ENCODE measurements around the gene OGFOD3. TPM values are rescaled to one million over a fixed set of nuclear protein-coding genes. Genes with fewer than 3 reads are reported as not detected.
"Not testable (repeated sequence)": the region's sequence is repeated elsewhere in the genome, so short reads cannot be mapped to it uniquely, and the experiment has no call there.

OGFOD3 gene
- total RNA-seq, 2 donors from 2014 or later = 26.4 to 32.4 TPM

- DNase-seq (ENCODE audit: low spot score) = no peak
- Histone ChIP-seq H3K36me3 (no peaks in the 10 kb centered on the region), H3K4me1 (peaks cover 0 to 35% of the 10 kb centered on the region in 2 donors), H3K27me3 (no peaks in the 10 kb centered on the region), H3K27ac (no peak overlapping the region), H3K9me3 (no peaks in the 10 kb centered on the region), H3K4me3 (no peak overlapping the region)
- TF ChIP-seq, protein P1, sequence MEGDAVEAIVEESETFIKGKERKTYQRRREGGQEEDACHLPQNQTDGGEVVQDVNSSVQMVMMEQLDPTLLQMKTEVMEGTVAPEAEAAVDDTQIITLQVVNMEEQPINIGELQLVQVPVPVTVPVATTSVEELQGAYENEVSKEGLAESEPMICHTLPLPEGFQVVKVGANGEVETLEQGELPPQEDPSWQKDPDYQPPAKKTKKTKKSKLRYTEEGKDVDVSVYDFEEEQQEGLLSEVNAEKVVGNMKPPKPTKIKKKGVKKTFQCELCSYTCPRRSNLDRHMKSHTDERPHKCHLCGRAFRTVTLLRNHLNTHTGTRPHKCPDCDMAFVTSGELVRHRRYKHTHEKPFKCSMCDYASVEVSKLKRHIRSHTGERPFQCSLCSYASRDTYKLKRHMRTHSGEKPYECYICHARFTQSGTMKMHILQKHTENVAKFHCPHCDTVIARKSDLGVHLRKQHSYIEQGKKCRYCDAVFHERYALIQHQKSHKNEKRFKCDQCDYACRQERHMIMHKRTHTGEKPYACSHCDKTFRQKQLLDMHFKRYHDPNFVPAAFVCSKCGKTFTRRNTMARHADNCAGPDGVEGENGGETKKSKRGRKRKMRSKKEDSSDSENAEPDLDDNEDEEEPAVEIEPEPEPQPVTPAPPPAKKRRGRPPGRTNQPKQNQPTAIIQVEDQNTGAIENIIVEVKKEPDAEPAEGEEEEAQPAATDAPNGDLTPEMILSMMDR (IDR thresholded peaks at IDR 0.05) = no peak
Observed at GRCh38 chr17:82383411-82383810, 35.0 kb downstream of the OGFOD3 start.

DNA sequence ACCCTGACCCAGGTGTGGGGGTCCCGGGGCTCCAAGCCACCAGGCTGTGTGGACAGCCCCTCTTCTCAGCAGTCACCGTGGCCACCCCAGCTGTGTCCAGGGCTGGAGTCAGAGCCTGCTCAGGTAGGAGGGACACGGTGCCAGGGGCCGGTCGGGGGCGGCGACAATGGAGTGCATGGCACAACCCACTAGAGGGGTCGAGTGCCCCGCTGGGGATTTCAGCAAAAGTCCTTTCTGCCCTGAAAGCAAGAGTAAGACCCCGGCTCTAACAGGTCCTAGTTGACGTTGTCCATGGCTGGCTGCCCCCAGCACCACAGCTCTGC is 35.5 kb downstream of the OGFOD3 start:
- Histone ChIP-seq H3K27me3 (no peaks in the 10 kb centered on the region), H3K4me1 (peaks cover 0 to 30% of the 10 kb centered on the region in 2 donors)

DNA sequence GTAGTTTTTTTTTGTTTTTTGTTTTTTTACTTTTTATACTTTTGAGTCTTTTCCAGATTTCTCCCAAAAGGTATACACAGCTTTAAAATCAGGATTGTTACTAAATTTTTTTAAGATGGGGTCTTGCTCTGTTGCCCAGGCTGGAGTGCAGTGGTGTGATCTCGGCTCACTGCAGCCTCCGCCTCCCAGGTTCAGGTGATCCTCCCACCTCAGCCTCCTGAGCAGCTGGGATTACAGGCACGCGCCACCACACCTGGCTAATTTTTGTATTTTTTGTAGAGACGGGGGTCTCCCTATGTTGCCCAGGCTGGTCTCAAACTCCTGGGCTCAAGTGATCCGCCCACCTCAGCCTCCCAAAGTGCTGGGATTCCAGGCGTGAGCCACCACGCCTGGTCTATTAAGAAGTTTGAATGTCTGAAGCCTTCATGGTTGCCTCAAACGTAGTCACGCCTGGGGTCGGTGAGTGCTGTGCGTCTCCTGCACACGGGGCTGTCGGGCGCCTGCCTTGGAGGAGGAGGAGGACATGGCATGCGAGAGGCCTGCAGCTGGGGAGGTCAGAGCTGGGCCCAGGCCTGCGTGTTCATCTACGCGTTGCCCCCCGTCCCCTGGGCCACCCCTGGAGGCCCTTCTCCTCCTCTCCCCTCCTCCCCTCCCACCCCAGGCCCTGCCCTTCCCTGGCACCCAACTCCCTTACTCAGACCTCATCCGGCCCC is 36.0 kb downstream of the OGFOD3 start:
- H3K36me3 ChIP-seq; H3K4me3 ChIP-seq; DNase-seq (ENCODE audit: low spot score); H3K27me3 ChIP-seq; H3K27ac ChIP-seq; H3K9me3 ChIP-seq: not testable (repeated sequence)
- peaks cover 0 to 30% of the 10 kb centered on the region in 2 donors for H3K4me1 ChIP-seq

More for the DNA sequence above, 35.5 kb downstream of the OGFOD3 start:
- no peak for DNase-seq (ENCODE audit: low spot score)
- Histone ChIP-seq H3K36me3 (no peaks in the 10 kb centered on the region), H3K27ac (no peak overlapping the region), H3K4me3 (no peak overlapping the region), H3K9me3 (no peaks in the 10 kb centered on the region)
- TF ChIP-seq, protein P1 (IDR thresholded peaks at IDR 0.05) = no peak

GRCh38 chr17:82381703-82382009 is 36.7 kb downstream of the OGFOD3 start:
- H3K9me3 ChIP-seq; DNase-seq (ENCODE audit: low spot score); H3K36me3 ChIP-seq; H3K27me3 ChIP-seq; H3K27ac ChIP-seq; H3K4me3 ChIP-seq: not testable (repeated sequence)
- peaks cover 0 to 26% of the 10 kb centered on the region in 2 donors for H3K4me1 ChIP-seq

DNA sequence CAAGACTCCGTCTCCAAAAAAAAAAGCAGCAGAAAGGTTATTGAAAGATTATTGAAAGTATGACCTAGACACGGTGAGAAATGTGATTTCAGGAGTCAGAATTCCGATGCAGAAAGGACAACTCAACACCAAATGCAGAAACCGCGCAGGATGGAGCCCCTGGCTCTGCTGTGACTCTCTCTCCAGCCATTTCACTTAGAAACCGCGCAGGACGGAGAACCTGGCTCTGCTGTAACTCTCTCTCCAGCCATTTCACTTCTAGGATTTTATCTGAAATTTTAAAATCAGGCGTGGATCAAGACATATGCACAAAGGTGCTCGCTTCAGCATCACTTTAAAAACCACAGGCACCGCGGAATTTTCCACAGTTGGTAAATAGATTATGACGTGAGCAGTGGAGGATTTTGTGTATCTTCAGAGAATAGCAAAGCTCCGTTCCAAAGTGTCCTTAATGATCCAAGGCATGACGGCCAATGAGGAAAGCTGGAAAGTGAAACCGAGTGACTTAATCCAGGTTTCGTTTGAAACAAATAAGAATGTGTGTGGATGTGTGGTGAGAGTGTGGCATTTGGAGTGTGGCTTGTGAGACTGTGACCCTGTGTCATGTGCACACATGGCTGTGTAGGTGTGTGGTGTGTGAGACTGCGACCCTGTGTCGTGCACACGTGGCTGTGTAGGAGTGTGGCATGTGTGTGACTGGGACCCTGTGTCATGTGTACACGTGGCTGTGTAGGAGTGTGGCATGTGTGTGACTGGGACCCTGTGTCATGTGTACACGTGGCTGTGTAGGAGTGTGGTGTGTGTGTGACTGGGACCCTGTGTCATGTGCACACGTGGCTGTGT is 37.3 kb downstream of the OGFOD3 start:
- TF ChIP-seq, protein P1 (IDR thresholded peaks at IDR 0.05) = no peak
- H3K4me3 ChIP-seq = no peak overlapping the region
- peaks cover 0 to 22% of the 10 kb centered on the region in 2 donors for H3K4me1 ChIP-seq
- no peaks in the 10 kb centered on the region for H3K27me3 ChIP-seq
- H3K9me3 ChIP-seq = no peaks in the 10 kb centered on the region
- H3K27ac ChIP-seq = no peak overlapping the region
- no peaks in the 10 kb centered on the region for H3K36me3 ChIP-seq
- no peak for DNase-seq (ENCODE audit: low spot score)

DNA sequence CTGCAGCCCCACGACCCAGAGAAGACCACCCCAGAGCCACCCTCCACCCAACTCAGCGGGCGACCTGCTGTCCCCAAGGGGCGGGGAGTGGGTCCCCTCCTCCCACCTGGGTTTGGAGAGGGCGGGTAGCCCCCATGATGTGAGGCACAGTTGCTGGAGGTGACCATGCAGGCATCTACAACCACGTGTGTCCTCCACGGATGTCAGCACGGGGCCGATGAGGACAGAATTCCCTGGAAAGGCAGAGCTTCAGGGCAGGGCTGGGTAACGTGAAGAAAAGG is 39.7 kb downstream of the OGFOD3 start:
- H3K27ac ChIP-seq = no peak overlapping the region
- TF ChIP-seq, protein P1 (IDR thresholded peaks at IDR 0.05) = no peak
- H3K27me3 ChIP-seq = no peaks in the 10 kb centered on the region
- H3K9me3 ChIP-seq = no peaks in the 10 kb centered on the region
- no peaks in the 10 kb centered on the region for H3K36me3 ChIP-seq
- no peak overlapping the region for H3K4me3 ChIP-seq
- H3K4me1 ChIP-seq = peaks cover 0 to 4% of the 10 kb centered on the region in 2 donors
- no peak for DNase-seq (ENCODE audit: low spot score)
